Endothelial cell of umbilical vein (primary cell): ENCODE measurements around the gene TNS4. TPM values are rescaled to one million over a fixed set of nuclear protein-coding genes. Genes with fewer than 3 reads are reported as not detected.

ENCODE experiments used
- BruUV-seq: library from RNA; stranded (reverse); fragments of 400-500 nt; replicated peaks from 2 replicates; lab custom pipeline; 2021; lab: Mats Ljungman, UMichigan
- CTCF ChIA-PET: fragments of 300-600, 350-600 bp; sonication (Branson Sonifier 250); formaldehyde crosslinking; loops from one replicate; lab custom pipeline; 2021; ENCODE audit warnings: antibody characterized with exemption, inconsistent platforms; lab: Charles Lee
- POLR2A ChIA-PET: fragments of 300-600, 350-600 bp; sonication (Branson Sonifier 250); formaldehyde crosslinking; loops from one replicate; lab custom pipeline; 2021; ENCODE audit warnings: antibody characterized with exemption, inconsistent platforms; lab: Charles Lee
- DNase-seq: peaks from one replicate; pipeline ENCODE4 v3.0.0-alpha.2; 2011; ENCODE audit warnings: low read depth, low spot score
- FAIRE-seq: peaks from 2 replicates; lab custom pipeline; 2011; peaks lifted over from hg19 to GRCh38; lab: Jason Lieb, UNC
- H2AFZ ChIP-seq: 2 replicates; pipeline ENCODE4 v1.6.0; 2012; ENCODE audit warnings: low read depth, low read length, control low read depth, inconsistent platforms
- H3K27ac ChIP-seq: 2 replicates; pipeline ENCODE4 v1.5.1; 2011; ENCODE audit warnings: low read depth, mild to moderate bottlenecking, control low read depth, low read length, moderate library complexity; ENCODE audit not compliant: insufficient read depth
- H3K27me3 ChIP-seq, 2 experiments: 2 replicates each; pipeline versions ENCODE4 v1.6.0 to v1.6.1; 2011; ENCODE audit warnings: low read length in 2 of 2, mixed read lengths in 1 of 2; ENCODE audit not compliant: control insufficient read depth in 2 of 2, insufficient read depth in 2 of 2
- H3K36me3 ChIP-seq, 2 experiments: 2 replicates in 1 of 2; 3 replicates in 1 of 2; pipeline ENCODE4 v1.5.1; 2011; ENCODE audit warnings: low read length in 2 of 2, mild to moderate bottlenecking in 1 of 2, moderate library complexity in 1 of 2; ENCODE audit not compliant: control insufficient read depth in 2 of 2, insufficient read depth in 2 of 2; ENCODE audit errors: extremely low read depth in 1 of 2
- H3K4me1 ChIP-seq: 3 replicates; pipeline ENCODE4 v1.5.1; 2011; ENCODE audit warnings: mild to moderate bottlenecking, low read length; ENCODE audit not compliant: control insufficient read depth, insufficient read depth; ENCODE audit errors: extremely low read depth
- H3K4me2 ChIP-seq: 2 replicates; pipeline ENCODE4 v1.6.1; 2011; ENCODE audit warnings: low read length, control low read depth, mixed read lengths; ENCODE audit not compliant: insufficient read depth
- H3K4me3 ChIP-seq, 3 experiments: fragments of 200-600 bp in 1 of 3; sonication (generic), shearing (Covaris generic) in 1 of 3; replicated peaks in 1 of 3; 2 replicates each; pipeline ENCODE4 v1.5.1; 2011 to 2016; ENCODE audit warnings: control low read depth in 3 of 3, low read length in 3 of 3, mild to moderate bottlenecking in 2 of 3, inconsistent platforms in 1 of 3, low read depth in 1 of 3, moderate library complexity in 1 of 3; ENCODE audit not compliant: insufficient read depth in 1 of 3
- H3K79me2 ChIP-seq: 2 replicates; pipeline ENCODE4 v1.6.0; 2012; ENCODE audit warnings: low read length, inconsistent platforms; ENCODE audit not compliant: control insufficient read depth, insufficient read depth
- H3K9ac ChIP-seq: replicated peaks from 2 replicates; pipeline ENCODE3; 2011; ENCODE audit warnings: low read length, control low read depth; ENCODE audit not compliant: insufficient read depth; ENCODE audit errors: extremely low read depth
- H3K9me1 ChIP-seq: replicated peaks from 3 replicates; pipeline ENCODE4 v1.6.0; 2011; ENCODE audit warnings: mild to moderate bottlenecking, low read length; ENCODE audit not compliant: control insufficient read depth, insufficient read depth; ENCODE audit errors: extremely low read depth
- H3K9me3 ChIP-seq: replicated peaks from 2 replicates; pipeline ENCODE4 v1.5.1; 2012; ENCODE audit warnings: low read length, inconsistent platforms; ENCODE audit not compliant: control insufficient read depth, insufficient read depth
- H4K20me1 ChIP-seq: replicated peaks from 2 replicates; pipeline ENCODE3; 2011; ENCODE audit warnings: mild to moderate bottlenecking, low read length; ENCODE audit not compliant: control insufficient read depth, insufficient read depth; ENCODE audit errors: extremely low read depth
- EZH2 ChIP-seq: IDR thresholded peaks from 2 replicates; pipeline ENCODE4 v1.6.1; 2012; ENCODE audit warnings: borderline replicate concordance, low read depth, mild to moderate bottlenecking, moderate library complexity, low read length, inconsistent platforms; ENCODE audit not compliant: severe bottlenecking
- FOS ChIP-seq: IDR thresholded peaks from 2 replicates; pipeline ENCODE4 v1.6.1; 2011; ENCODE audit warnings: mild to moderate bottlenecking, low read length, moderate library complexity, borderline replicate concordance; ENCODE audit not compliant: insufficient read depth
- GATA2 ChIP-seq: IDR thresholded peaks from 2 replicates; pipeline ENCODE4 v1.7.0; 2011; ENCODE audit warnings: low read depth, mild to moderate bottlenecking, moderate library complexity, mixed read lengths, low read length; ENCODE audit not compliant: insufficient read length, insufficient read depth
- JUN ChIP-seq: IDR thresholded peaks from 2 replicates; pipeline ENCODE4 v1.6.1; 2011; ENCODE audit warnings: borderline replicate concordance, low read depth; ENCODE audit not compliant: insufficient read length, insufficient read depth
- MYC ChIP-seq: IDR thresholded peaks from one replicate; pipeline ENCODE4 v1.6.1; 2011; ENCODE audit warnings: mild to moderate bottlenecking, low read depth, low read length
- POLR2A ChIP-seq: IDR thresholded peaks from 2 replicates; pipeline ENCODE4 v1.6.1; 2012; ENCODE audit warnings: low read depth, mild to moderate bottlenecking, control low read depth, low read length
- POLR2AphosphoS5 ChIP-seq: IDR thresholded peaks from 2 replicates; pipeline ENCODE4 v1.6.1; 2012; ENCODE audit warnings: low read depth, mild to moderate bottlenecking, control low read depth, low read length, moderate library complexity; ENCODE audit not compliant: insufficient read depth
- dilution Hi-C: fragments of 300-500 bp; cut with MboI; formaldehyde crosslinking; loops from one replicate; pipeline ENCODE4 v1.15.0; 2019; ENCODE audit warnings: low sequenced_read_pairs; ENCODE audit not compliant: extremely low pct_ligation_motif_present
- intact Hi-C: fragments of 100-400 bp; cut with micrococcal nuclease; formaldehyde crosslinking; loops from one replicate; pipeline ENCODE4 v1.10.0; 2022
- polyA plus RNA-seq, 4 experiments: library from polyadenylated mRNA; depleted of rRNA in 3 of 4; stranded (reverse) in 3 of 4; unstranded in 1 of 4; fragments of >200 nt; gene quantifications; 2 replicates each; pipeline versions ENCODE4 v1.2.1 to v1.2.3, GENCODE V29; 2011 to 2012; ENCODE audit warnings: missing spikeins in 1 of 4
- total RNA-seq: library from RNA; stranded (reverse); gene quantifications from 2 replicates; pipeline ENCODE4 v1.2.3, GENCODE V29; 2021
- TF ChIP-seq, protein P1 (sequence below), 2 donors: IDR thresholded peaks; 1 replicate in 1 of 2; 2 replicates in 1 of 2; pipeline ENCODE4 v1.5.1; 2011; ENCODE audit warnings: low read length in 2 of 2, mild to moderate bottlenecking in 2 of 2, moderate library complexity in 2 of 2, control low read depth in 1 of 2, inconsistent platforms in 1 of 2, low read depth in 1 of 2; ENCODE audit not compliant: insufficient read depth in 1 of 2; ENCODE audit errors: extremely low read depth in 1 of 2
- TF ChIP-seq, protein P2 (sequence below): IDR thresholded peaks from 2 replicates; pipeline ENCODE4 v1.6.1; 2011; ENCODE audit not compliant: insufficient read depth, insufficient read length

Gene TNS4
- total and polyA plus RNA-seq, 2 donors (not counting 3 experiments of a cell fraction or from before 2014, with no cell fraction given): not detected

DNA sequence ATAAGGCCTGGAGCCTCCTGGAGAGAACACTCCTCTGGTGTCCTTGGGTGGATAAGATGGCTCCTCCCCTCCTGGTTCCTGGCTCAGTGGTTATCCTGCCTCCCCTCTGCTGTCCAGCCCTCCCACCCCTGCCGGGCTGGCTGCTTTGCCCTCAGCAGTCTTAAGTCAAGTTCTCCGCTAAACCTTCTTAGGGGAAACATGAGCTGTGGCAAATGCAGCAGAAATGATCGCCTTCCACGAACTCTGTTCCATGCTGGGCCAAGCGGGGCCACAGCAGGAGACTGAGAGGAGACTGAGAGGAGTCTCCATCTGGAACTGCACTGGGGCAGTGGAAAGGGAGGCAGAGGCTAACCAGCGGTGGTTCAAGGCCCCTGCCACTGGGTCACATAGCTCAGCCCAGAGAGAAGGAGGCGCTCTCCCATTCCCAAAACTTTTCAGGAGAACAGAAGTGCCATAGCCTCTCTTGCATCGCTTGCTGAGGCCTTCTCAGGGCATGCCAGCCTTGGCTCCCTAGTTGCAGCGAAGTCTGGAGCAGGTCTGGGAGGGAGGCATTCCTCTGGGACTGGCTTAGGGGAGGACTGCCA, 26.9 kb downstream of the TNS4 start:
- Histone ChIP-seq H2AFZ (no peak overlapping the region), H3K9me1 (no peaks in the 10 kb centered on the region), H3K27me3 (peaks cover 0 to 4% of the 10 kb centered on the region in 2 experiments), H3K4me1 (no peaks in the 10 kb centered on the region), H3K4me2 (no peak overlapping the region), H3K27ac (no peak overlapping the region), H4K20me1 (no peaks in the 10 kb centered on the region), H3K4me3 (no peak overlapping the region), H3K36me3 (no peaks in the 10 kb centered on the region), H3K79me2 (no peaks in the 10 kb centered on the region), H3K9me3 (no peaks in the 10 kb centered on the region), H3K9ac (no peak overlapping the region)
- POLR2A ChIA-PET: no interaction called here
- DNase-seq (no peak), FAIRE-seq (no peak)
- dilution Hi-C loops (no loop called here), intact Hi-C loops (no loop called here)
- no TSS peak for BruUV-seq
- CTCF ChIA-PET: interaction anchor here (0.7 to 9.5 kb wide), 9 partner anchors 11 to 116 kb away, joined by 3 to 148 read pairs (median 11); partner anchors contain the start of gene IGFBP4
- TF ChIP-seq POLR2A (no peak), MYC (no peak), JUN (no peak), GATA2 (no peak), FOS (no peak), EZH2 (no peak), POLR2AphosphoS5 (no peak)
- TF ChIP-seq, protein P1, sequence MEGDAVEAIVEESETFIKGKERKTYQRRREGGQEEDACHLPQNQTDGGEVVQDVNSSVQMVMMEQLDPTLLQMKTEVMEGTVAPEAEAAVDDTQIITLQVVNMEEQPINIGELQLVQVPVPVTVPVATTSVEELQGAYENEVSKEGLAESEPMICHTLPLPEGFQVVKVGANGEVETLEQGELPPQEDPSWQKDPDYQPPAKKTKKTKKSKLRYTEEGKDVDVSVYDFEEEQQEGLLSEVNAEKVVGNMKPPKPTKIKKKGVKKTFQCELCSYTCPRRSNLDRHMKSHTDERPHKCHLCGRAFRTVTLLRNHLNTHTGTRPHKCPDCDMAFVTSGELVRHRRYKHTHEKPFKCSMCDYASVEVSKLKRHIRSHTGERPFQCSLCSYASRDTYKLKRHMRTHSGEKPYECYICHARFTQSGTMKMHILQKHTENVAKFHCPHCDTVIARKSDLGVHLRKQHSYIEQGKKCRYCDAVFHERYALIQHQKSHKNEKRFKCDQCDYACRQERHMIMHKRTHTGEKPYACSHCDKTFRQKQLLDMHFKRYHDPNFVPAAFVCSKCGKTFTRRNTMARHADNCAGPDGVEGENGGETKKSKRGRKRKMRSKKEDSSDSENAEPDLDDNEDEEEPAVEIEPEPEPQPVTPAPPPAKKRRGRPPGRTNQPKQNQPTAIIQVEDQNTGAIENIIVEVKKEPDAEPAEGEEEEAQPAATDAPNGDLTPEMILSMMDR (IDR thresholded peaks at IDR 0.05; ENCODE audit: extremely low read depth in 1 of 2, insufficient read depth in 1 of 2, low read depth in 1 of 2, low read length in 2 of 2): no peak
- TF ChIP-seq, protein P2, sequence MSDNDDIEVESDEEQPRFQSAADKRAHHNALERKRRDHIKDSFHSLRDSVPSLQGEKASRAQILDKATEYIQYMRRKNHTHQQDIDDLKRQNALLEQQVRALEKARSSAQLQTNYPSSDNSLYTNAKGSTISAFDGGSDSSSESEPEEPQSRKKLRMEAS: no peak
